ENCODE data around the gene TBC1D22A.

DNA sequence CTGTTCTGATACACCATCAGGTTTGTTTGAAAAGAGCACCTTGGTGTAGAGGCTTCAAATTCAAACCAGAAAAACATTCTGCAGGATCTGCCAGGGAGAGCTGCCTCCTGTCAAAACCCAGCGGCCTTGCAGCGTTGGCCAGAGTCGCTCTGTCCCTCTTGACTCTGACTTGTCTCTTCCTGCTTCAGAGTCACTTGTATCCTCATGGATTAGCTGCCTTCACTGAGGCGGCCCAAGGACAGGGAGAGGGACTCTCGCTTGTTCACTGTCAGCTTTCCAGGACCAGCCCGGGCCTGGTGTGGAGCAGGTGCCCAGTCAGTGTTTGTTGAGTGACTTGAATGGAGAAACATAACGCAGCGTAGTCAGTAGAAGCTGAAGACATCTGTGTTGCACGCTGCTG, 18.0 kb downstream of the TBC1D22A start:
- TF ChIP-seq, protein P1, sequence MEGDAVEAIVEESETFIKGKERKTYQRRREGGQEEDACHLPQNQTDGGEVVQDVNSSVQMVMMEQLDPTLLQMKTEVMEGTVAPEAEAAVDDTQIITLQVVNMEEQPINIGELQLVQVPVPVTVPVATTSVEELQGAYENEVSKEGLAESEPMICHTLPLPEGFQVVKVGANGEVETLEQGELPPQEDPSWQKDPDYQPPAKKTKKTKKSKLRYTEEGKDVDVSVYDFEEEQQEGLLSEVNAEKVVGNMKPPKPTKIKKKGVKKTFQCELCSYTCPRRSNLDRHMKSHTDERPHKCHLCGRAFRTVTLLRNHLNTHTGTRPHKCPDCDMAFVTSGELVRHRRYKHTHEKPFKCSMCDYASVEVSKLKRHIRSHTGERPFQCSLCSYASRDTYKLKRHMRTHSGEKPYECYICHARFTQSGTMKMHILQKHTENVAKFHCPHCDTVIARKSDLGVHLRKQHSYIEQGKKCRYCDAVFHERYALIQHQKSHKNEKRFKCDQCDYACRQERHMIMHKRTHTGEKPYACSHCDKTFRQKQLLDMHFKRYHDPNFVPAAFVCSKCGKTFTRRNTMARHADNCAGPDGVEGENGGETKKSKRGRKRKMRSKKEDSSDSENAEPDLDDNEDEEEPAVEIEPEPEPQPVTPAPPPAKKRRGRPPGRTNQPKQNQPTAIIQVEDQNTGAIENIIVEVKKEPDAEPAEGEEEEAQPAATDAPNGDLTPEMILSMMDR (IDR thresholded peaks at IDR 0.05; ENCODE audit: low read length), result no peak
- TF ChIP-seq EZH2 (optimal IDR thresholded peaks at IDR 0.05; ENCODE audit: low read depth, low read length) (no peak), EZH2phosphoT487 (IDR thresholded peaks at IDR 0.05; ENCODE audit: low read length) (no peak)
